Mesothelial cell of epicardium (in vitro differentiated cells): ENCODE results near the gene DYNC1I2. TPM values are rescaled to one million over a fixed set of nuclear protein-coding genes. Genes with fewer than 3 reads are reported as not detected.
"Not testable (repeated sequence)": the region's sequence is repeated elsewhere in the genome, so short reads cannot be mapped to it uniquely, and the experiment has no call there.

Experiments
- DNase-seq, 2 experiments: peaks; one replicate each; pipeline ENCODE4 v3.0.0; 2021; ENCODE audit warnings: low spot score in 2 of 2; ENCODE audit not compliant: unreplicated experiment in 2 of 2
- H3K27ac Mint-ChIP-seq: 2 replicates; pipeline ENCODE4 v1.8.0; 2021; ENCODE audit warnings: mixed read lengths
- H3K27me3 Mint-ChIP-seq: 2 replicates; pipeline ENCODE4 v1.8.0; 2021; ENCODE audit warnings: low read depth, mixed read lengths
- H3K36me3 Mint-ChIP-seq: 2 replicates; pipeline ENCODE4 v1.8.0; 2021; ENCODE audit warnings: mixed read lengths
- H3K4me1 Mint-ChIP-seq: 2 replicates; pipeline ENCODE4 v1.8.0; 2021; ENCODE audit warnings: mixed read lengths
- H3K4me3 Mint-ChIP-seq: 2 replicates; pipeline ENCODE4 v1.8.0; 2021; ENCODE audit warnings: mild to moderate bottlenecking, moderate library complexity, mixed read lengths
- H3K9me3 Mint-ChIP-seq: 2 replicates; pipeline ENCODE4 v1.8.0; 2021; ENCODE audit warnings: mixed read lengths
- total RNA-seq: library from RNA; stranded (reverse); gene quantifications from 3 replicates; pipeline ENCODE4 v1.2.1, GENCODE V29; 2021
- TF ChIP-seq, protein P1 (sequence below): fragments of 200-600 bp; sonication (generic); IDR thresholded peaks from one replicate; pipeline ENCODE4 v1.5.0; 2021; ENCODE audit warnings: antibody characterized with exemption; ENCODE audit not compliant: unreplicated experiment

Gene DYNC1I2
- total RNA-seq, 1 donor from 2014 or later: 112 TPM

DNA sequence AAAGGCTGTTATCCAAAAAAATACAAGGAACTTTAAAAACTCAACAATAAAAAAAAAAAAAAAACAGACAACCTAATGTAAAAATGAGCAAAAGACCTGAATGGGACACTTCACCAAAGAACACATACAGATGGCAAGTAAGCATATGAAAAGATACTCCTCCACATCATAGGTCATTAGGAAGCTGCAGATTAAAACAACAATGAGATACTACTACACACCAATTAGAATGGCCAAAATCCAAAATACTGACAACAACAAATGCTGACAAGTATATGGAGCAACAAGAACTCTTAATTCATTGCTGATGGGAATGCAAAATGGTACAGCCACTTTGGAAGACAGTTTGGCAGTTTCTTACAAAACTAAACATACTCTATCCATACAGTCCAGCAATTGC, 84.2 kb downstream of the DYNC1I2 start:
- no peak for DNase-seq
- Mint-ChIP-seq H3K9me3 (peaks cover 39% of the 10 kb centered on the region), H3K27ac (no peak overlapping the region), H3K4me1 (no peaks in the 10 kb centered on the region), H3K4me3 (no peak overlapping the region), H3K36me3 (peaks cover 36% of the 10 kb centered on the region), H3K27me3 (no peaks in the 10 kb centered on the region)
- TF ChIP-seq, protein P1, sequence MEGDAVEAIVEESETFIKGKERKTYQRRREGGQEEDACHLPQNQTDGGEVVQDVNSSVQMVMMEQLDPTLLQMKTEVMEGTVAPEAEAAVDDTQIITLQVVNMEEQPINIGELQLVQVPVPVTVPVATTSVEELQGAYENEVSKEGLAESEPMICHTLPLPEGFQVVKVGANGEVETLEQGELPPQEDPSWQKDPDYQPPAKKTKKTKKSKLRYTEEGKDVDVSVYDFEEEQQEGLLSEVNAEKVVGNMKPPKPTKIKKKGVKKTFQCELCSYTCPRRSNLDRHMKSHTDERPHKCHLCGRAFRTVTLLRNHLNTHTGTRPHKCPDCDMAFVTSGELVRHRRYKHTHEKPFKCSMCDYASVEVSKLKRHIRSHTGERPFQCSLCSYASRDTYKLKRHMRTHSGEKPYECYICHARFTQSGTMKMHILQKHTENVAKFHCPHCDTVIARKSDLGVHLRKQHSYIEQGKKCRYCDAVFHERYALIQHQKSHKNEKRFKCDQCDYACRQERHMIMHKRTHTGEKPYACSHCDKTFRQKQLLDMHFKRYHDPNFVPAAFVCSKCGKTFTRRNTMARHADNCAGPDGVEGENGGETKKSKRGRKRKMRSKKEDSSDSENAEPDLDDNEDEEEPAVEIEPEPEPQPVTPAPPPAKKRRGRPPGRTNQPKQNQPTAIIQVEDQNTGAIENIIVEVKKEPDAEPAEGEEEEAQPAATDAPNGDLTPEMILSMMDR: no peak

DNA sequence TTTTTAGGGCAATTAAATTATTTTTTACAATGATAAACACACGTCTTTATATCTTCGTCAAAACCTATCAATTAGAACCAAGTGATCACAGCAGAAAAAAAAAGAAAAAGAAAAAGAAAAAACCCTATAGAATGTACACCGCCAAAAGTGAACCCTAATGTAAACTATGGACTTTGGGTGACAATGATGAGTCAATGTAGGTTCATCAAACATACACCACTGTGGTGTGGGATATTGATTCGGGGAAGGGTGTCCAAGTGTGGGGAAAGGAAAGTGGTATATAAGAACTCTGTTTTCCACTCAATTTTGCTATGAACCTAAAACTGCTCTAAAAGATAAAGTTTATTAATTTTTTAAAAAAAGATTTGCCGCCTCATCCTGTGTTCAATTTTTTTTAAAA, 85.1 kb downstream of the DYNC1I2 start:
- TF ChIP-seq, protein P1: no peak
- DNase-seq: no peak
- Mint-ChIP-seq H3K36me3 (peaks cover 38% of the 10 kb centered on the region), H3K9me3 (peaks cover 39% of the 10 kb centered on the region), H3K27me3 (no peaks in the 10 kb centered on the region), H3K4me3 (no peak overlapping the region), H3K27ac (no peak overlapping the region), H3K4me1 (no peaks in the 10 kb centered on the region)

DNA sequence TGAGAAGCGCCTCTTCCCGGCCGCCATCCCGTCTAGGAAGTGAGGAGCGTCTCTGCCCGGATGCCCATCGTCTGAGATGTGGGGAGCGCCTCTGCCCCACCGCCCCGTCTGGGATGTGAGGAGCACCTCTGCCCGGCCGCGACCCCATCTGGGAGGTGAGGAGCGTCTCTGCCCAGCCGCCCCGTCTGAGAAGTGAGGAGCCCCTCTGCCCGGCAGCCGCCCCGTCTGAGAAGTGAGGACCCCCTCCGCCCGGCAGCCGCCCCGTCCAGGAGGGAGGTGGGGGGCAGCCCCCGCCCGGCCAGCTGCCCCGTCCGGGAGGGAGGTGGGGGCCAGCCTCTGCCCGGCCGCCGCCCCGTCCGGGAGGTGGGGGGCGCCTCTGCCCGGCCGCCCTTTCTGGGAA, 87.3 kb downstream of the DYNC1I2 start:
- DNase-seq, H3K4me3 Mint-ChIP-seq, H3K4me1 Mint-ChIP-seq, H3K27me3 Mint-ChIP-seq, H3K27ac Mint-ChIP-seq: not testable (repeated sequence)
- Mint-ChIP-seq H3K36me3 (peaks cover 41% of the 10 kb centered on the region), H3K9me3 (peaks cover 44% of the 10 kb centered on the region)

DNA sequence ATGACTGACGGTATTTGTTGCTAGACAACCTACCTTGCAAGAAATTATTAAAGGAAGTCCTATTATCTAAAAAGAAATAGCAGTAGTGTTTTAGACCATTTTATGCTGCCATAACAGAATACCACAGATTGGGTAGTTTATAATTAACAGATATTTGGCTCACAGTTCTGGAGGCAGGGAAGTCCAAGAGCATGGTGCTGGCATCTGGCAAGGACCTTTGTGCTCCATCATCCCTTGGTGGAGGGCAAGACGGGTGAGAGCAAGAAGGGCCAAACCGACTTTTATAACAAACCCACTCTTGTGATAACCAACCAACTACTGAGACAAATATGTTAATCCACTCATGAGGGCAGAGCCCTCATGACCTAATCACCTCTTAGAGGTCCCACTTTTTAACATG, 91.2 kb downstream of the DYNC1I2 start:
- Mint-ChIP-seq H3K4me3 (no peak overlapping the region), H3K4me1 (no peaks in the 10 kb centered on the region), H3K27me3 (no peaks in the 10 kb centered on the region), H3K27ac (no peak overlapping the region), H3K36me3 (peaks cover 36% of the 10 kb centered on the region), H3K9me3 (peaks cover 24% of the 10 kb centered on the region)
- TF ChIP-seq, protein P1: no peak
- DNase-seq: no peak

DNA sequence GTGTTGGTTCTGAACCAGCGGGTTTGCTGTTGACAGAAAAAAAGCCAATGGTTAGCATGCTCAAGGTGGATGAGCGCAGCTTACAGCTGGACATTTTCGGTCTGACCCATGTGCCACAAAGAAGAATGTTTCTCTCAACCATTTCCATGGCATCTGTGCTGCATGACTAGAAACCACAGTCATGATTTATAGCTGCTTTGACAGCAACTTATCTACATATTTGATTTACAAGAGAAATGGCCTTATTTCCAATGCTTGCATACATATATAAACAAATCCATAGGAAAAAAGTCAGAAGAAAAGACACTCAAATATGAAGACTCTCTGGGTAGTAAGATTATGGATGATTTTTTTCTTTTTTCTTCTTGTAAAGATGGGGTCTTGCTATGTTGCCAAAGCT, 98.2 kb downstream of the DYNC1I2 start:
- TF ChIP-seq, protein P1: no peak
- Mint-ChIP-seq H3K9me3 (peaks cover 11% of the 10 kb centered on the region), H3K4me3 (no peak overlapping the region), H3K4me1 (no peaks in the 10 kb centered on the region), H3K27ac (no peak overlapping the region), H3K27me3 (no peaks in the 10 kb centered on the region), H3K36me3 (peaks cover 51% of the 10 kb centered on the region)
- no peak for DNase-seq

DNA sequence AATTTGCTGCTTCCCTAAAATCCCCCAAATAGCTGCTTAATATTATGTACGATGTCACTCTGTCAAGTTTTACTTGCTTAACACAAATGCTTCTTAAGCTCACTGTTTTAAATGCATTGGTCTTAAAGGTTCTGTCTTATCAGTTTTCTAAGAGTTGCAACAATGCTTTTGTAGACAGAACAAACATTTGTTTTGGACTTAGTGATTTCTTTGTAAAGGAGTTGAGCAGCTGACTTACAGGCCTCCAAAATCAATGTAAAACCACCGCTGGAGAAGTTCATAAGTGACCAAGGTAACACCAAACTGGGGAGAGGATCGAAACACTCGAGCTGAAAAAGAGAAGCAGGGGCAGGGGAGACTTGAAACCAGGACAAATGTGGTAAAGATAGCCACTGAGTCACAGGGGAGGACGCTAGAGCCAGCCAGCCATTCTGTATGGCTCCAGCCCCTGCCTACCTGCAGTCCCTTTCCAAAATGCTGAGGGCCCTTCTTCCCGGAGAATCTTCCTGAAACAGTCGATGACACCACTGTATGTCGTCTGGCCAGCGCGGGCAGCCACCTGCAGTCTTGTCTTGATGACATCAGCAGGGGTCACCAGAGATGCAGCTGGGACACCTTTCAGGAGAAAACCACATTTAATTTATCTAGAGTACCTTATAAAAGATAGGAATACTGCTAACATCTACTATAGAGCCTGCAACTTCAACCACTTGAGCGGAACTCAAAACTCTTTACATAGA, 100.2 kb downstream of the DYNC1I2 start:
- H3K9me3 Mint-ChIP-seq: peaks cover 6% of the 10 kb centered on the region
- H3K4me1 Mint-ChIP-seq: peaks cover 4% of the 10 kb centered on the region
- no peaks in the 10 kb centered on the region for H3K27me3 Mint-ChIP-seq
- no peak overlapping the region for H3K27ac Mint-ChIP-seq
- TF ChIP-seq, protein P1: no peak
- DNase-seq: no peak
- no peak overlapping the region for H3K4me3 Mint-ChIP-seq
- peaks cover 52% of the 10 kb centered on the region for H3K36me3 Mint-ChIP-seq
